ENCODE results near the gene PCA3.

- peak; percentile 47 for TF ChIP-seq CTCF (IDR thresholded peaks at IDR 0.05; ENCODE audit: poor library complexity, severe bottlenecking)
- no peak for TF ChIP-seq EZH2 (IDR thresholded peaks at IDR 0.05; ENCODE audit: borderline replicate concordance, insufficient read depth, low read length, poor library complexity, severe bottlenecking)
- peak; percentile 40 for TF ChIP-seq RAD21 (conservative IDR thresholded peaks at IDR 0.05)
- TF ChIP-seq POLR2AphosphoS5 (IDR thresholded peaks at IDR 0.05): no peak
Observed at GRCh38 chr9:76761448-76761847, 2.8 kb upstream of the PCA3 start.
